ENCODE data around the gene CLCN7. TPM values are rescaled to one million over a fixed set of nuclear protein-coding genes. Genes with fewer than 3 reads are reported as not detected.

Gene CLCN7
- total and polyA plus RNA-seq, 9 donors: 16.3 to 70.9 (median 54.4) TPM

GRCh38 chr16:1433263-1433560 lies 41.6 kb downstream of the CLCN7 start:
- 78 to 92% (median 85%) methylated on average over 13 to 14 of the region's 14 CpGs for WGBS, 3 donors
- intact Hi-C loops (cut with DNase I): no loop called here

GRCh38 chr16:1432388-1433262 lies 42.2 kb downstream of the CLCN7 start:
- H3K27me3 ChIP-seq: no peaks in the 10 kb centered on the region
- no peaks in the 10 kb centered on the region for H3K9me3 ChIP-seq
- WGBS, 3 donors: 59 to 75% (median 62%) methylated on average over 51 to 63 of the region's 63 CpGs
- H3K4me1 ChIP-seq (ENCODE audit: insufficient read depth): no peaks in the 10 kb centered on the region
- H3K27ac ChIP-seq: no peak overlapping the region
- intact Hi-C loops (cut with DNase I): no loop called here
- H3K4me3 ChIP-seq: no peak overlapping the region
- no peaks in the 10 kb centered on the region for H3K36me3 ChIP-seq
- no peak for DNase-seq
- TF ChIP-seq EP300 (IDR thresholded peaks at IDR 0.05) (no peak), CTCF (IDR thresholded peaks at IDR 0.05) (no peak), POLR2A (IDR thresholded peaks at IDR 0.05) (no peak)

More at GRCh38 chr16:1433263-1433560, 41.6 kb downstream of the CLCN7 start:
- H3K4me3 ChIP-seq: no peak overlapping the region
- no peaks in the 10 kb centered on the region for H3K36me3 ChIP-seq
- no peaks in the 10 kb centered on the region for H3K4me1 ChIP-seq (ENCODE audit: insufficient read depth)
- TF ChIP-seq POLR2A (IDR thresholded peaks at IDR 0.05): no peak
- no peak for TF ChIP-seq CTCF (IDR thresholded peaks at IDR 0.05)
- no peak for TF ChIP-seq EP300 (IDR thresholded peaks at IDR 0.05)
- H3K9me3 ChIP-seq: no peaks in the 10 kb centered on the region
- no peak overlapping the region for H3K27ac ChIP-seq
- no peak for DNase-seq
- no peaks in the 10 kb centered on the region for H3K27me3 ChIP-seq

- no peak for TF ChIP-seq EP300 (IDR thresholded peaks at IDR 0.05)
- no peak for TF ChIP-seq POLR2A (IDR thresholded peaks at IDR 0.05)
- TF ChIP-seq CTCF (IDR thresholded peaks at IDR 0.05): no peak
- no peak for DNase-seq
- Histone ChIP-seq H3K4me3 (no peak overlapping the region), H3K4me1 (ENCODE audit: insufficient read depth) (no peaks in the 10 kb centered on the region), H3K9me3 (no peaks in the 10 kb centered on the region), H3K27me3 (no peaks in the 10 kb centered on the region), H3K27ac (no peak overlapping the region), H3K36me3 (no peaks in the 10 kb centered on the region)
- intact Hi-C loops (cut with DNase I): no loop called here
- 70 to 75% (median 75%) methylated on average over 19 to 20 of the region's 20 CpGs for WGBS, 3 donors
Observed at GRCh38 chr16:1431497-1432270, 43.1 kb downstream of the CLCN7 start.

GRCh38 chr16:1430759-1431496 lies 43.9 kb downstream of the CLCN7 start, which contains the start of gene PERCC1:
Gene PERCC1 (plus strand): TSS chr16:1431078. CDS start chr16:1432594, 1,516 bp downstream.
- Histone ChIP-seq H3K4me3 (no peak within 1 kb of the TSS), H3K4me1 (ENCODE audit: insufficient read depth) (no peaks in the 10 kb centered on the region), H3K27ac (no peak within 1 kb of the TSS), H3K9me3 (no peaks in the 10 kb centered on the region), H3K36me3 (no peaks in the 10 kb centered on the region), H3K27me3 (no peaks in the 10 kb centered on the region)
- intact Hi-C loops (cut with DNase I): no loop called here
- no peak for DNase-seq
- TF ChIP-seq CTCF (IDR thresholded peaks at IDR 0.05): no peak
- no peak for TF ChIP-seq POLR2A (IDR thresholded peaks at IDR 0.05)
- TF ChIP-seq EP300 (IDR thresholded peaks at IDR 0.05): no peak
- 47 to 51% (median 49%) methylated on average over 29 to 35 of the region's 35 CpGs for WGBS, 3 donors

Data from ovary (tissue), 9 donors.